SK-N-SH treated with all-trans-retinoic acid at 6 μM for 48 hours (cell line): ENCODE results near the gene SCUBE2.

Experiments used
- ATAC-seq: fragments of 200-7000 bp; cut with Tn5 transposase; 3 replicates; pipeline ENCODE4 v1.9.1; 2020; ENCODE audit warnings: mild to moderate bottlenecking, moderate library complexity
- ARNTL ChIP-seq: fragments of 450-650 bp; formaldehyde crosslinking; IDR thresholded peaks from 2 replicates; pipeline ENCODE4 v1.5.0; 2020; ENCODE audit warnings: low read depth, mild to moderate bottlenecking, moderate library complexity, borderline replicate concordance
- ESRRG ChIP-seq: fragments of 250-450 bp; sonication (Bioruptor Pico); IDR thresholded peaks from 2 replicates; pipeline ENCODE4 v1.6.1; 2021; ENCODE audit warnings: mild to moderate bottlenecking
- GLIS3 ChIP-seq: fragments of 250-450 bp; sonication (Bioruptor Pico); IDR thresholded peaks from 2 replicates; pipeline ENCODE4 v1.5.0; 2020; ENCODE audit warnings: mild to moderate bottlenecking, moderate library complexity
- ISL1 ChIP-seq: fragments of 250-450 bp; sonication (Bioruptor Pico); IDR thresholded peaks from 2 replicates; pipeline ENCODE4 v2.1.2; 2022; ENCODE audit warnings: mild to moderate bottlenecking, moderate library complexity
- OSR1 ChIP-seq: fragments of 250-450 bp; sonication (Bioruptor Pico); IDR thresholded peaks from 2 replicates; pipeline ENCODE4 v1.8.0; 2022; ENCODE audit warnings: moderate library complexity, mild to moderate bottlenecking, inconsistent platforms
- PPARA ChIP-seq: fragments of 250-450 bp; sonication (Bioruptor Pico); IDR thresholded peaks from 2 replicates; pipeline ENCODE4 v1.5.0; 2020; ENCODE audit warnings: mild to moderate bottlenecking, borderline replicate concordance
- SNAI2 ChIP-seq: fragments of 250-450 bp; sonication (Bioruptor Pico); IDR thresholded peaks from 2 replicates; pipeline ENCODE4 v1.5.0; 2020; ENCODE audit warnings: mild to moderate bottlenecking, moderate library complexity
- TCF4 ChIP-seq: fragments of 250-450 bp; sonication (Bioruptor Pico); IDR thresholded peaks from 2 replicates; pipeline ENCODE4 v1.8.0; 2021; ENCODE audit warnings: mild to moderate bottlenecking, moderate library complexity, borderline replicate concordance
- TOX ChIP-seq: fragments of 250-450 bp; sonication (Bioruptor Pico); IDR thresholded peaks from 2 replicates; pipeline ENCODE4 v1.8.0; 2021; ENCODE audit warnings: mild to moderate bottlenecking, moderate library complexity, borderline replicate concordance
- ZFP3 ChIP-seq: fragments of 250-450 bp; sonication (Bioruptor Pico); IDR thresholded peaks from 2 replicates; pipeline ENCODE4 v1.5.0; 2020; ENCODE audit warnings: mild to moderate bottlenecking, moderate library complexity
- ZFP30 ChIP-seq: fragments of 450-650 bp; formaldehyde crosslinking; IDR thresholded peaks from 2 replicates; pipeline ENCODE4 v1.5.0; 2022; ENCODE audit warnings: mild to moderate bottlenecking, moderate library complexity
- ZNF565 ChIP-seq: fragments of 450-650 bp; formaldehyde crosslinking; conservative IDR thresholded peaks from 2 replicates; pipeline ENCODE4 v1.5.0; 2020; ENCODE audit warnings: low read depth, mild to moderate bottlenecking, moderate library complexity
- ZNF70 ChIP-seq: fragments of 450-650 bp; formaldehyde crosslinking; IDR thresholded peaks from 2 replicates; pipeline ENCODE4 v1.5.0; 2020; ENCODE audit warnings: mild to moderate bottlenecking, moderate library complexity
- ZNF8 ChIP-seq: fragments of 450-650 bp; formaldehyde crosslinking; IDR thresholded peaks from 2 replicates; pipeline ENCODE4 v1.5.0; 2020; ENCODE audit warnings: mild to moderate bottlenecking, moderate library complexity
- TF ChIP-seq, protein P1 (sequence below): fragments of 250-450 bp; sonication (Bioruptor Pico); IDR thresholded peaks from 2 replicates; pipeline ENCODE4 v1.8.0; 2021; ENCODE audit warnings: low read depth, mild to moderate bottlenecking, moderate library complexity, borderline replicate concordance
- TF ChIP-seq, protein P2 (sequence below): fragments of 250-450 bp; sonication (Bioruptor Pico); IDR thresholded peaks from 2 replicates; pipeline ENCODE4 v1.5.1; 2021; ENCODE audit warnings: mild to moderate bottlenecking, moderate library complexity
- TF ChIP-seq, protein P3 (sequence below): fragments of 250-450 bp; sonication (Bioruptor Pico); IDR thresholded peaks from 2 replicates; pipeline ENCODE4 v1.8.0; 2020; ENCODE audit warnings: mild to moderate bottlenecking, moderate library complexity, borderline replicate concordance
- TF ChIP-seq, protein P4 (sequence below): fragments of 250-450 bp; sonication (Bioruptor Pico); IDR thresholded peaks from 2 replicates; pipeline ENCODE4 v1.5.1; 2020; ENCODE audit warnings: low read depth, mild to moderate bottlenecking, moderate library complexity
- TF ChIP-seq, protein P5 (sequence below): fragments of 250-450 bp; sonication (Bioruptor Pico); IDR thresholded peaks from 2 replicates; pipeline ENCODE4 v1.5.0; 2020; ENCODE audit warnings: mild to moderate bottlenecking, moderate library complexity

SCUBE2 gene

DNA sequence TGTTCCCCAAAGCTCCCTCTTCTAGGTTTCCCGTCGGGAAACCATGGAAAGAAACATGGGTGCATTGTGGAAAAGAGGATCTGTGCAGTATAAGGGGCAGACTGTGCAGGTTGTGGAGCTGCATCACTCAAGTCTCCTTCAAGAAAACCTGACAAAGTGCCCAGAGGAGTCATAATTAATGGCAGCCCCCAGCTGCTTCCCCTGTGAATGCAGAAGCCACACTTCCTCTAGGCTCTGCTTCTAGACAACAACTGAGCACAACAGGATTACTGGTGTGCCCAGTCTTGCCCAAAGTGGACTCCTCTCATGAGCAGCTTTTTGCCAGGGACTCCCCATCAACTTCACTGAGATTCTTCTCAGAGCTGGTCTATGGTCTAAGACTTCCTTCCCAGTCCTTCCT lies 42.6 kb upstream of the SCUBE2 start:
- TF ChIP-seq ZNF70 (no peak), TOX (CRISPR knock-in tag) (no peak), SNAI2 (CRISPR knock-in tag) (no peak), ZNF565 (CRISPR knock-in tag) (no peak), ISL1 (CRISPR knock-in tag) (no peak), ZNF8 (CRISPR knock-in tag) (no peak), GLIS3 (CRISPR knock-in tag) (no peak), ARNTL (no peak), PPARA (CRISPR knock-in tag) (no peak), ZFP3 (no peak), ESRRG (CRISPR knock-in tag) (no peak), ZFP30 (no peak), TCF4 (CRISPR knock-in tag) (no peak), OSR1 (CRISPR knock-in tag) (no peak)
- TF ChIP-seq, protein P1, sequence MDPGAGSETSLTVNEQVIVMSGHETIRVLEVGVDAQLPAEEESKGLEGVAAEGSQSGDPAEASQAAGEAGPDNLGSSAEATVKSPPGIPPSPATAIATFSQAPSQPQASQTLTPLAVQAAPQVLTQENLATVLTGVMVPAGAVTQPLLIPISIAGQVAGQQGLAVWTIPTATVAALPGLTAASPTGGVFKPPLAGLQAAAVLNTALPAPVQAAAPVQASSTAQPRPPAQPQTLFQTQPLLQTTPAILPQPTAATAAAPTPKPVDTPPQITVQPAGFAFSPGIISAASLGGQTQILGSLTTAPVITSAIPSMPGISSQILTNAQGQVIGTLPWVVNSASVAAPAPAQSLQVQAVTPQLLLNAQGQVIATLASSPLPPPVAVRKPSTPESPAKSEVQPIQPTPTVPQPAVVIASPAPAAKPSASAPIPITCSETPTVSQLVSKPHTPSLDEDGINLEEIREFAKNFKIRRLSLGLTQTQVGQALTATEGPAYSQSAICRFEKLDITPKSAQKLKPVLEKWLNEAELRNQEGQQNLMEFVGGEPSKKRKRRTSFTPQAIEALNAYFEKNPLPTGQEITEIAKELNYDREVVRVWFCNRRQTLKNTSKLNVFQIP (CRISPR knock-in tag) = no peak
- TF ChIP-seq, protein P2, sequence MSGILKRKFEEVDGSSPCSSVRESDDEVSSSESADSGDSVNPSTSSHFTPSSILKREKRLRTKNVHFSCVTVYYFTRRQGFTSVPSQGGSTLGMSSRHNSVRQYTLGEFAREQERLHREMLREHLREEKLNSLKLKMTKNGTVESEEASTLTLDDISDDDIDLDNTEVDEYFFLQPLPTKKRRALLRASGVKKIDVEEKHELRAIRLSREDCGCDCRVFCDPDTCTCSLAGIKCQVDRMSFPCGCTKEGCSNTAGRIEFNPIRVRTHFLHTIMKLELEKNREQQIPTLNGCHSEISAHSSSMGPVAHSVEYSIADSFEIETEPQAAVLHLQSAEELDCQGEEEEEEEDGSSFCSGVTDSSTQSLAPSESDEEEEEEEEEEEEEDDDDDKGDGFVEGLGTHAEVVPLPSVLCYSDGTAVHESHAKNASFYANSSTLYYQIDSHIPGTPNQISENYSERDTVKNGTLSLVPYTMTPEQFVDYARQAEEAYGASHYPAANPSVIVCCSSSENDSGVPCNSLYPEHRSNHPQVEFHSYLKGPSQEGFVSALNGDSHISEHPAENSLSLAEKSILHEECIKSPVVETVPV (CRISPR knock-in tag) = no peak
- TF ChIP-seq, protein P3, sequence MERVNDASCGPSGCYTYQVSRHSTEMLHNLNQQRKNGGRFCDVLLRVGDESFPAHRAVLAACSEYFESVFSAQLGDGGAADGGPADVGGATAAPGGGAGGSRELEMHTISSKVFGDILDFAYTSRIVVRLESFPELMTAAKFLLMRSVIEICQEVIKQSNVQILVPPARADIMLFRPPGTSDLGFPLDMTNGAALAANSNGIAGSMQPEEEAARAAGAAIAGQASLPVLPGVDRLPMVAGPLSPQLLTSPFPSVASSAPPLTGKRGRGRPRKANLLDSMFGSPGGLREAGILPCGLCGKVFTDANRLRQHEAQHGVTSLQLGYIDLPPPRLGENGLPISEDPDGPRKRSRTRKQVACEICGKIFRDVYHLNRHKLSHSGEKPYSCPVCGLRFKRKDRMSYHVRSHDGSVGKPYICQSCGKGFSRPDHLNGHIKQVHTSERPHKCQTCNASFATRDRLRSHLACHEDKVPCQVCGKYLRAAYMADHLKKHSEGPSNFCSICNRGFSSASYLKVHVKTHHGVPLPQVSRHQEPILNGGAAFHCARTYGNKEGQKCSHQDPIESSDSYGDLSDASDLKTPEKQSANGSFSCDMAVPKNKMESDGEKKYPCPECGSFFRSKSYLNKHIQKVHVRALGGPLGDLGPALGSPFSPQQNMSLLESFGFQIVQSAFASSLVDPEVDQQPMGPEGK (CRISPR knock-in tag) = no peak
- TF ChIP-seq, protein P4, sequence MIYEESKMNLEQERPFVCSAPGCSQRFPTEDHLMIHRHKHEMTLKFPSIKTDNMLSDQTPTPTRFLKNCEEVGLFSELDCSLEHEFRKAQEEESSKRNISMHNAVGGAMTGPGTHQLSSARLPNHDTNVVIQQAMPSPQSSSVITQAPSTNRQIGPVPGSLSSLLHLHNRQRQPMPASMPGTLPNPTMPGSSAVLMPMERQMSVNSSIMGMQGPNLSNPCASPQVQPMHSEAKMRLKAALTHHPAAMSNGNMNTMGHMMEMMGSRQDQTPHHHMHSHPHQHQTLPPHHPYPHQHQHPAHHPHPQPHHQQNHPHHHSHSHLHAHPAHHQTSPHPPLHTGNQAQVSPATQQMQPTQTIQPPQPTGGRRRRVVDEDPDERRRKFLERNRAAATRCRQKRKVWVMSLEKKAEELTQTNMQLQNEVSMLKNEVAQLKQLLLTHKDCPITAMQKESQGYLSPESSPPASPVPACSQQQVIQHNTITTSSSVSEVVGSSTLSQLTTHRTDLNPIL (CRISPR knock-in tag) = no peak
- no peak for ATAC-seq

DNA sequence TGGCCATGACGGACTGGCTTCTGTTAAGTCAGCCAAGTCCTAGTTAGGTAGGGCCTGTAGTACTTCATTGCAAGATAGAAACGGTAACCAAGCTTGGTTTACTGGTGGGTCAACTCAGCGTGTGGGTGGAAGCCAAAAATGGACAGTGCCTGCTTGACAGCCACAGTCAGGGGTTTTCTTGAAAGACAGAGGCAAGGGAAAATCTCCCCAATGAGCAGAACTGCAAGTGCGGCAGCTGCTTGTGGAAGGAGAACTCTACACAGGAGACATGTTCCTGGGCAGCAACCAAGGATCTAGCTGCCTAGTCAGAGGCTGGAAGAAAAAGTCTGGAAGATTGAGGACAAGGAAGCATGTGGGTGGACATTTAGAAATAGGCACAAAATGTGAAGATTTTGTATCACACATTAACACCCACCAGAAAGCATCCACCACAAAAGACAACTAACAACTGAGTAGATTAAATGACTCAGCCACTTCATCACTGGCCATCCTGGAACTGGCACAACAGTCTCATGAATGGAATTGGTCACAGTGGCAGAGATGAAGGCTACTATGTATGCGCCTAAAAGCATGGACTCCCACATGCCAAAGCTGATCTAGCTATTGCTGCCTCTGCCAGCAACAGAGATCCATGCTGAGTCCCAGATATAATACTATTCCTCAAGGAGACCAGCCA lies 40.9 kb upstream of the SCUBE2 start:
- no peak for TF ChIP-seq TOX (CRISPR knock-in tag)
- TF ChIP-seq, protein P5, sequence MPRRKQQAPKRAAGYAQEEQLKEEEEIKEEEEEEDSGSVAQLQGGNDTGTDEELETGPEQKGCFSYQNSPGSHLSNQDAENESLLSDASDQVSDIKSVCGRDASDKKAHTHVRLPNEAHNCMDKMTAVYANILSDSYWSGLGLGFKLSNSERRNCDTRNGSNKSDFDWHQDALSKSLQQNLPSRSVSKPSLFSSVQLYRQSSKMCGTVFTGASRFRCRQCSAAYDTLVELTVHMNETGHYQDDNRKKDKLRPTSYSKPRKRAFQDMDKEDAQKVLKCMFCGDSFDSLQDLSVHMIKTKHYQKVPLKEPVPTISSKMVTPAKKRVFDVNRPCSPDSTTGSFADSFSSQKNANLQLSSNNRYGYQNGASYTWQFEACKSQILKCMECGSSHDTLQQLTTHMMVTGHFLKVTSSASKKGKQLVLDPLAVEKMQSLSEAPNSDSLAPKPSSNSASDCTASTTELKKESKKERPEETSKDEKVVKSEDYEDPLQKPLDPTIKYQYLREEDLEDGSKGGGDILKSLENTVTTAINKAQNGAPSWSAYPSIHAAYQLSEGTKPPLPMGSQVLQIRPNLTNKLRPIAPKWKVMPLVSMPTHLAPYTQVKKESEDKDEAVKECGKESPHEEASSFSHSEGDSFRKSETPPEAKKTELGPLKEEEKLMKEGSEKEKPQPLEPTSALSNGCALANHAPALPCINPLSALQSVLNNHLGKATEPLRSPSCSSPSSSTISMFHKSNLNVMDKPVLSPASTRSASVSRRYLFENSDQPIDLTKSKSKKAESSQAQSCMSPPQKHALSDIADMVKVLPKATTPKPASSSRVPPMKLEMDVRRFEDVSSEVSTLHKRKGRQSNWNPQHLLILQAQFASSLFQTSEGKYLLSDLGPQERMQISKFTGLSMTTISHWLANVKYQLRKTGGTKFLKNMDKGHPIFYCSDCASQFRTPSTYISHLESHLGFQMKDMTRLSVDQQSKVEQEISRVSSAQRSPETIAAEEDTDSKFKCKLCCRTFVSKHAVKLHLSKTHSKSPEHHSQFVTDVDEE (CRISPR knock-in tag) = no peak
- no peak for TF ChIP-seq ZNF70
- no peak for TF ChIP-seq OSR1 (CRISPR knock-in tag)
- TF ChIP-seq, protein P3 (CRISPR knock-in tag) = no peak
- TF ChIP-seq ZNF565 (CRISPR knock-in tag) = no peak
- no peak for ATAC-seq
